ENCODE data around the gene OR5H2.
"Not testable (repeated sequence)": the region's sequence is repeated elsewhere in the genome, so short reads cannot be mapped to it uniquely, and the experiment has no call there.

The OR5H2 gene

DNA sequence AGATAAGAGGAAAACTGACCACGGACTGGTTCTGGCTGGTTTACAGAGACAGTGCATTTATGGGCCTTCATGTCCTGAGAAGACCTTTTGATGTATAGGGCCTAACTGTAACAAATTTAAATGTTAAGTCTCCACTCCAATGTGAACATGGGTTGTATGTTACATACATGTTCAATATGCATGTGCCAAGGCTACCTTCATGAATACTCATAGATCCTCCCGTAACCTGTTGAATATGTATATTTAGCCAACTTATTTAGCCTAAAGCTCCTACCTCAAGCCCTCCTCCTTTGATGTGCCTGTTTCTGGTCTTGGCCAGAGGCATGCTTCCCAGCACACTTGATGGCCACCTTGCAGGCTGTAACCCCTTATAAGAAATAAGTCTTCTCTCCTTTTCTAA is at the start of gene OR5H2:
TSS of gene OR5H2 (plus strand) at position 301 of the 400 bp plus-strand sequence. CDS start 398 bp downstream, outside the sequence.
- DNase-seq (ENCODE audit: low spot score): no peak

DNA sequence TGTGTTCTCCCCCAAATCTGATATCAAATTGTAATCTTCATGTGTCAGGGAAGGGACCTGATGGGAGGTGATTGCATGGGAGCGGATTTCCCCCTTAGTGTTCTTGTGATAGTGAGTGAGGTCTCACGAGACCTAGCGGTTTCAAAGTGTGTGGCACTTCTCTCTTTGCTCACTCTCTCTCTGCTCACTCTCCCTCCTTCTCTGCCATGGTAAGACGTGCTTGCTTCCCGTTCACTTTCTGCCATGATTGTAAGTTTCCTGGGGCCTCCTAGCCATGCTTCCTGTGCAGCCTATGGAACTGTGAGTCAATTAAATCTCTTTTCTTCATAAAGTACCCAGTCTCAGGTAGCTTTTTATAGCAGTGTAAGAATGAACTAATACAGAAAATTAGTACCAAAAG is 48.8 kb upstream of the OR5H2 start:
- DNase-seq (ENCODE audit: low spot score): no peak

DNA sequence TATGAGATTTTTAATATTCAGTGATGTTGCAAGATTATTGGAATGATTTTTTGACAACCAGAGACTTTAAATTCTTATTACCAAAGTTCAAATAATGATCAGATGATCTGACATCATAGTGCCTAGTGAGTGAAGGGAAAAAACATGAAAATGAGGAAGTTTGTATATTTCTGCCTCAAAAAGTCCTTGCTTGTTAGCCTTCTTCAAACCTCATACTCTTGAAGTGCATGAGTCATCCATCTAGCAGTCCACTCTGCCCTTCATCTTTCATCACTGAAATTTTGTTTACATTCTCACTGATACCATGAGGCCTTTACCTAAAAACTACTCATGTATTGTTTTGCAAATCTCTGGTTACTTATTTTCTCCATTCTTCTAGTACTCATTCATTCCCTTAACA is 42.2 kb upstream of the OR5H2 start:
- no peak for DNase-seq (ENCODE audit: low spot score)

DNA sequence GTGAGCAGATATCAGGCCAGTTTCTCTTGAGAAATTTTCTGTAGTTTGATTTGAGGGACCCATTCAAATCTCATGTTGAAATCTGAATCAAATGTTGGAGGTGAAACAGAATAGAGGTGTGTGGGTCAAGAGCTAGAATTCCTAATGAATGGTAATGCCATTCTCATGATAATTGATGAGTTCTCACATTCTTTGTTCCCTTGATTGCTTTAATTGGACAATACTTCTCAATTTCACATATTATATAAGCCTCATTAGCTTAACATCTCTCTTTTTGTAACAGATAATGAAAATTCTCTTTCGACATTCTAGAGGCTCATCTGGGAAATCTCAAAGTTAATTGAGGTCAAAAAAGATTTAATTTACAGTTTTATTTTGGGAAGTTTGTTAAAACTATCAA is 40.1 kb upstream of the OR5H2 start:
- DNase-seq (ENCODE audit: low spot score): no peak

DNA sequence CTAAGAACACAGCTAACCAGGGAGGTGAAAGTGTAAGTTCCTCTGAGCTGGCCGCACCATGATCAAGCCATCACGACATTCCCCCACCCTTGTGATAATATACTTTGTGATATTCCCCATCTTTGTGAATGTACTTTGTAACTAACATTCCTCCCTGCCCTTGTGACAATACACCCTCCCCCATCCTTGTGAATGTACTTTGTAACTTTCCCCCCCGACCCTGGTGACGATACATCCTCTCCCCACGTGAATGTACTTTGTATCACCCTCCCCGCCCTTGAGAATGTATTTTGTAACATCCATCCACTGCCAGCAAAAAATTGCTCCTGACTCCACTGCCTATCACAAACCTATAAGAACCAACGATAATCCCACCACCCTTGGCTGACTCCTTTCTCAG is 38.5 kb upstream of the OR5H2 start:
- DNase-seq (ENCODE audit: low spot score): no peak

DNA sequence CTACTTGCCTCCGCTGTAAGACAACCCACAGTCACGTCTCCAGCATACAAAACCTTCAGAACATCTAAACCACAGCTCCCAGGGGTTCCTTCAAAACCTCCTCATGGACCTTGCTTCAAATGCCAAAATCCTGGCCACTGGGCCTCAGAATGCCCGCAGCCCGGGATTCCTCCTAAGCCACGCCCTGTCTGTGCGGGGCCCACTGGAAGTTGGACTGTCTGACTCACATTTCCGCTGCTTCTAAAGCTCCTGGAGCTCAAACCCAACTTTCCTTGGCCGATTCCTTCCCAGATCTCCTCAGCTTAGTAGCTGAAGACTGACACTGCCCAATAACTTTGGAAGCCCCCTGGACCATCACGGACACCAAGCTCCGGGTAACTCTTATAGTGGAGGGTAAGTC is 36.2 kb upstream of the OR5H2 start:
- DNase-seq (ENCODE audit: low spot score): no peak

DNA sequence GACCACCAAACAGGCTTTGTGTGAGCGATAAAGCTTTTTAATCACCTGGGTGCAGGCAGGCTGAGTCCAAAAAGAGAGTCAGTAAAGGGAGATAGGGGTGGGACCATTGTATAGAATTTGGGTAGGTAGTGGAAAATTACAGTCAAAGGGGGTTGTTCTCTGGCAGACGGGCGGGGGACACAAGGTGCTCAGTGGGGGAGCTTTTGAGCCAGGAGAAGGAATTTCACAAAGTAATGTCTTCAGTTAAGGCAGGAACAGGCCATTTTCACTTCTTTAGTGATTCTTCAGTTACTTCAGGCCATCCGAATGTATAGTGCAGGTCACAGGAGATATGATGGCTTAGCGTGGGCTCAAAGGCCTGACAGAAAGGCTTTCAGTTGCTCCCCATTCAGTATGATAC is 26.3 kb upstream of the OR5H2 start:
- DNase-seq (ENCODE audit: low spot score): not testable (repeated sequence)

DNA sequence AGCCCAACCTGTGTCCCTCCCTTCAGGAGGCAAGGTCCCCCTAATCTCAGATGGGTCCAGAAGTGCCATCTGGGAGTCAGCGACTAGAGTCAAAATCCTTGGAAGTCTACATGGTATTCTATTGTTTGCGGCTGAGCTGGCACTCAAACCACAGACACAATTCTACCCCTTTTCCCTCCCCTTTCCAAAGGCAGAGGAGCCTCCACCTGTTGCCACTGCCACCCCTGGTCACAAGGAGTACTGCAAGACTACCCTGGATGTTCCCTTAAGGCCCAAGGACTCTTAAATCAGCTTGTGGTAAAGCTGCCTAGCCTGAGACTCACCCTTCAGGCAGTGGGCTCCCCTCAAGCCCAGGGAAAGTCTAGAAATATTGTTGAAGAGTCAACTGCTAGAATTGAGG is 22.6 kb upstream of the OR5H2 start:
- DNase-seq (ENCODE audit: low spot score): no peak

DNA sequence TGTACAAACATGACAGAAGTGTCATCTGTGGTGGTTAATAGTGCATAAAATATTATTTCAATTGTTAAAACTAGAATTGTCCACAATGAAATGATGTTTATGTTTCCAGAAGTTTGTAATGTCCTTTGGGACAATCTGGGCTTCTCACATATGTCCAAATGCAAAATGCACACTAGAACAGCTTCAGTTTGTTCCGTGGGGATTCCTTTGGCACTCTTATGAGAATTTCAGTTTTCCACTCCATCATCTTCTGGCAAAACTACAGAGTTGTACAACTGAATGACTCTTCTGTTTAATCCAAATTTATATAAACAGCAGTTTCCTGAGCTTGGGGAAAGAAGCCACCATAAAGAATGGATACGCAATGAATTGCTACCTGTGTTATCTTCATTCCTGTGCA is 20.3 kb upstream of the OR5H2 start:
- no peak for DNase-seq (ENCODE audit: low spot score)

DNA sequence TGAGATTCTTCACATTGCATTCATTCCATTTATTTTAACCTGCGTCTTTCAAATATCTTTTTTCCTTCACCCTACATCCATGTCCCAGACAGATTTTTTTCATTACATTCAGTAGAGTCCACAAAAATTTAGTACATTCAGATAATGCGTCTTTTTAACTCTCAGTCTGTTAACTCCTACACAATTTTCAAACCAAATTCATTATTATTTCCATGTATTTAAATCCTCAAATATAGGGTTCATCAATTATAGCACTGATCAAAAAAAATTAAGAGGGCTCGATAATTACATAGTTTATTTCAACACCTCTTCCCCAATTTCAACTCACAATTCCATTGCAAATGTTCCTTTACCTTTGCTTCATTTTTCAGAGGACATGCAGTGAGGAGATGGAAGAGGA is 18.4 kb upstream of the OR5H2 start, which contains the start of gene OR5H6:
TSS of gene OR5H6 (plus strand) at position 301 of the 400 bp plus-strand sequence. CDS start at position 390, 89 bp downstream.
- DNase-seq (ENCODE audit: low spot score): no peak

DNA sequence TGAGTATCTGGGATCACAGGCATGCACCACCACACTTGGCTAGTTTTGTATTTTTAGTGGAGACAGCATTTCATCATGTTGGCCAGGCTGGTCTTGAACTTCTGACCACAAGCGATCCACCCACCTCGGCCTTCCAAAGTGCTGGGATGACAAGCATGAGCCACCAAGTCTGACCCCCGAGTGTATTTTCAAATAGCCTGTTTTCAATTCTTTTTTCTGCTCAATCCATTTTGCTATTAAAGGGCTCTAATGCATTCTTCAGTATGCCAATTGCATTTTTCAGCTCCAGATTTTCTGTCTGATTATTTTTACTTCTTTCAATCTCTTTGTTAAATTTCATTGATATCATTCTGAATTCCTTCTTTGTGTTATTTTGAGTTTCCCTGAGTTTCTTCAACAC is 12.5 kb upstream of the OR5H2 start:
- DNase-seq (ENCODE audit: low spot score): no peak

DNA sequence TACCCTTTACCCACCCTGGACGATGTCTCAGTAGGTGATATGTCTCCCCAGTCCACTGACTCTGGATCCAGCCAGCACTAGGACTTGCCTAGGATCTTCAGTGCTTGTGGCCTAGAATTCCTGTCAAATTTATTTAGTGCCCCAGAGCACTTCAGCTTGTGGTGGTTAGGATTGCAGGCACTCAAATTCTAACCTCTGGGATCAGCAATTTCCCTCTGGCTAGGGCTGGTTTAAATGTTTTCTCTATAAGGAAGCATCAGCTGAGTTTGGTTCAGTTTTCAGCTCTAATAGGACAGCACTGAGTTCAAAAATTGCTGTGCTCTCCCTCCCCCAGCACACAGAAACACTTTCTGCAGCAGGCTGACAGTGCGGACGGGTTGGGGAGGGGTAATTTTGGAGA is 10.2 kb upstream of the OR5H2 start:
- DNase-seq (ENCODE audit: low spot score): no peak

DNA sequence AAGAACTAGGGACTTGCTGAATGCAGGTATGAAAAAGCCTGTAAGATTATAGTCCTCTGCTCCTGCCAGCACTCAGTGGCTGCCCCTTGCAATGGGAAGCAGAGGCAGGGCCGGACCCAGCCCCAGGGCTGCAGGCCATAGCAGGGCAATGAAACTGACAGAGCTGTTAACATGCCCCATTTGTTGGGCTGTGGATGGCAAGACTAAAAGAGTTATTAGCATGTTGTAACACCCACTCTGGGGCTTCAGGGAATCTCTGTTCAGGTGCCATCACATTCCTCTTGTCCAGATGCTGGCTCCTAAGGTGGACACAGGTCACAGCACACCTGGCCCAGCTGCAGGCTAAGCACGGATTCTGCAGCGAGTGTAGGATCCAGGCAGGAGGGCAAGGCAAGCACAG is 7.4 kb upstream of the OR5H2 start:
- no peak for DNase-seq (ENCODE audit: low spot score)

DNA sequence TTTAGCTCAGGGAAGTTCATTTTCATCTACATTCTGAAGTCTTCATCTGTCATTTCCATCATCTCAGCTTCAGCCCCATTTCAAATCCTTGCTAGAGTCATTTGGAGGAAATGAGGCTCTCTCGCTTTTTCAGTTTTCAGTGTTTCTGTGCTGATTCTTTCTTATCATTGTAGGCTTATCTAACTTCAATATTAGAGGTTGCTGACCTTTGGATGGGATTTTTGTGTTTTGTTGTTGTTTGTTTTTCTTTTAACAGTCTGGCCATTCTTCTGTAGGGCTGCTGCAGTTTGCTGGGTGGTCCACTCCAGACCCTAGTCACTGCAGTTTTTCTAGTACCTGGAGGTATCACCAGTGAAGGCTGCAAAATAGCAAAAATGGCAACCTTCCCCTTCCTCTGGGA is 8.6 kb downstream of the OR5H2 start:
- DNase-seq (ENCODE audit: low spot score): no peak

DNA sequence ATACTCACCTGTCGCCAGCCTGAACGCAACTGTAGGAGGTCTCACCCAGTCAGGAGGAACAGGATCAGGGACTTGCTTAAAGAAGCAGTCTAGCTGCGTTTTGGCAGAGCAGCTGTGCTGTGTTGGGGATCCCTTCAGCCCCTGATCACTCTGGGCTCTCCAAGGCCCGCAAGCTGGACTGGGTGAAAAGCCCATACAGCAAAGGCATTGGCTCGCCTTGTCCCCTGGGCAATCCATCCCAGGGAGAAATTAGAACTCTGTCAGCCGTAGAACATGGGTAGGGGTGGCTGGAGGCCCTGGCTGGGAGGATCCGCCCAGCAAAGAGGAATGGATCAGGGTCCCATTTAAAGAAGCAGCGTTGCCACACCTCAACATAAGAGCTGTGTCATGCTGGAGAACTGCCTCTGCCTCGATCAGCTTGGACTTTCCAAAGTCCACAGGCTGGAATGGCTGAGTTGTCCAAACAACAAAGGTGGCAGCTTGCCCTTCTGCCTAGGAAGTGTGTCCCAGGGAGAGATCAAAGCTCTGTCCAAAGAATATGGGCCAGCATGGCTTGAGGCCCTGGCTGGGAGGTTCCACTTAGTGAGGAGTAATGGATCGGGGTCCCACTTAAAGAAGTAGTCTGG is 9.1 kb downstream of the OR5H2 start:
- DNase-seq (ENCODE audit: low spot score): no peak

DNA sequence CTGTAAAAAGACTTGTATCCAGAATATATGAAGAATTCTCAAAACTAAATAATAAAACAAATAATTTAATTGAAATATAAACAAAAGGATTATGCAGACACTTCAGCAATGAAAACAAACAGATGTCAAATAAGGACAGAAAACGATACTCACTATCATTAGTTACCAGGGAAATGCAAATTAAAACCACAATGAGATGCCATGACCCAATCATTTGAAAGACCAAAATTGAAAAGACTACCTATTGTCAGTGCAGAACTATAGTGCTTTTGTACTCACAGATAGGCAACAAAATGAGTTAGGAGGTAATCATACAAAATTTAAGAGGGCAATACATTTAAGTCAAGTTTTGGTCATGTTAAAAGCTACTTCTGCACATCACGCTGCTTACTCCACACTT is 39.8 kb downstream of the OR5H2 start:
- no peak for DNase-seq (ENCODE audit: low spot score)

DNA sequence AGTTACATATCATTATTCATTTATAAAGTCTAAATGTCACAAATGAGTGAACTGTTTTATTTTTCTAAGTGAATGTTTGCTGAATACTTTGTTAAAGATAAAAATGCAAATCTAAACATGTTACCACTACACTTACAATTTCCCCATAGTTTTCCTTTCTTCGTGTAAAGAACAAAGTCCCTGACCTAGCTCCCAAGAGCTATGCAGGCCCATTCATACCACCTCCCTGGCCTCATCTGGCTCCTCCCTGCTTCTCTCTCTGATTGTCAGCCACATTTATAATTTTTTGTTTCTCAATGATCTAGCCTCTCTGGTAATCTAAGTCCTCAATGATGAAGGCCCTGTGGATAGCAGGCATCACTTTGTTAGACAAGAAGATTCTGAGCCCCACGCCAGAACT is 40.4 kb downstream of the OR5H2 start:
- no peak for DNase-seq (ENCODE audit: low spot score)

DNA sequence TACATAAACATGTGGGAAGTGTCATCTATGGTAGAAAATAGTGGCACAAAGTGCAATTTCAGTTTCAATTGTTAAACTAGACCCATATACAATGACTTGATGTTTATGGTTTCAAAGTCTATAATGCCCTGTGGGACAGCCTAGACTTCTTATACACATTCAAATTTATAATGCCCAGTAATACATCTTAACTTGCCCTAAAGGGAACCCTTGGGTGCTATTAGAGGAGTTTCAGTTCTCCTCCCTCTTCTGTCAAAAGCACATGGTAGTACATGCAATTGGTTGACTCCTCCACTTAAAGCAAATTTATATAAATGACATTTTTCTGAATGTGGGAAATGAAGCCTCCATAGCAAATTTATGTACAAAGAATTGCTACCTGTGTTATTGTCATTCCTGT is 41.1 kb downstream of the OR5H2 start:
- DNase-seq (ENCODE audit: low spot score): no peak

DNA sequence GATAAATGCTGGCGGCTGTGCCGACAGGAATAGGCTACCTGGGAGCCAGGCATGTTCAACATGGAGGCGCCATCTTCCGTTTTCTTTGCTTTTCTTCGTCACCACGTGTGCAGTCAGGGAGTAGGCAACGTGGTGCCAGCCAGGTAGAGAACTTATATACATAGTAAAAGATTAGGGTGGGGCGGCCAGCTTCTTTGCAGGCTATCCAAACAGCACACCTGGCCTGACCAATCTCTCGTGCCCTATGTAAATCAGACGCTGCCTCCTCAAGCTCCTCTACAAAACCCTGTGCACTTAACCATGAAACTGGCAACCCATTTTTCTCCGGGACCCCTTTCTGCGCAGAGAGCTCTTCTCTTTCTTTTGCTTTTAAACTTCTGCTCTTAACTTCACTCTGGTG is 42.8 kb downstream of the OR5H2 start:
- DNase-seq (ENCODE audit: low spot score): no peak

DNA sequence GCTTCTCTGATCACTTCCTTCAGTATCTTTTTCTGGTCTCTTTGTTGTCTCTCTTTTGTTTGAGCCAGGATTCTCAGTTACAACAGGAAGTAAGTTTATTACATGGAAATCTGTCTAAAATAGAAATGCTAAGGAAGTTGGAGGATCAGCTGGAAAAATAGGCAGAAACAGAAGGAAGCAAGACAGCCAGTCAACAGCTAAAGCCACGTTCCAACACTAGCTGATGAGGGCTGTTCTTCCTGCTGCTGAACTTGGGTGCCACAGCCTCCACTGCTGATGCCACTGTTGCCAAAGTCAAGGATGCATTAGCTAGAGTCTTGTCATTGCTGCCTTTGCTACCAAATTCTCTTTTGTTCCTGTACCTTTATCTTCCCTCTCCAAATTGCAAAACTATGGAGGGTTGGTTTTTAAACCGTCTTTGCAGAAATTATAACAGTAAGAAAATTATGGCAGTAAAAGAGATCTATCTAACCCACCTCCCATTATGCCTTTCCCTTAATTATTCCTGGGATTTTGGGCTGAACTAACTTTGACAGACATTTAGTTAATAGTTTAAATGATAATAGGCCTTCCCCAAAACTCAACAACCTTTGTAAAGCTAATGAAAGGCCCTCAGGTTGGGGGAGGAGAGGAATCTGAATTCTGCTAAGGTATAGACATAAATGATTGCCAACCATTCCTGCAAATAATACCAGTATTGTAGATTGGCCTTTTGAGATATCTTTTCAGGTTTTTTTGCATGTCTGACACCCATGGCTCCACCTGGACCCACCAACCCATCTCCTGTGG is 44.0 kb downstream of the OR5H2 start:
- peak; percentile 6 for DNase-seq (ENCODE audit: low spot score)

DNA sequence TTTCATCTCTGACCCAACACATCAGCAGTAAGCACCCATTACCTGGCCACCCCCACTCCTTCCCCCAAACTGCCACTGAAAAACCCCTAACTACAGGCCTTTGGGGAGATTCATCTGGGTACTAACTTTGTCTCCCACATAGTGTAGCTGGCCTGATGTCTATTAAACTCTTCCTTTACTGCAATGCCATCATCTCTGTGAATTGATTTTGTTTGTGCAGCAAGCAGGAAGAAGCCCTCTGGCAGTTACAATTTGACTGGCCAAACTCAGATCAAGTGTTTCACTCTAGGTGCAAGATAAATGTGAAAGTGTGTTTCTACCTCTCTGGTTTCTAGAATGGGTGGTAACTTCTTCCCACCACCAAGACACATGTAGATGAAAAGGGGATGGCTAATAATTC is 44.6 kb downstream of the OR5H2 start:
- no peak for DNase-seq (ENCODE audit: low spot score)

DNA sequence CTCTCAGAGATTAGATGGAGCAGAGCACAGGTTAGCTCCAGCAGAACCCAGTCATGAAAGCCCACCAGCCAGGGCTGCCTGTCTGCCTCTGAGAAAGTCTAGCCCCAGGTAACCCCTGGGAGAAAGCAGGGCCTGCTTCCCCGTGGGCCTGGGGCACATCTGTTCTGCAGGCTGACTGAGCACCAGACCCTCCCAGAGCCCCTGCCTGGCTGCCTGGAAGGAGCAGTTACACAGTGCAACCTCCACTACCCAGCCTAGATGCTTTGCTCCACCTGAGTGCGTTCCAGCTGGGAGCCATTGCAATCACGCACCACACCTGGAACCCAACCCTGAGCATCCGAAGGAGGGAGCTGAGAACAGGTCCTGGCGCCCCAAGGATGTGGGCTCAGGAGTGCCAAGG is 46.6 kb downstream of the OR5H2 start:
- DNase-seq (ENCODE audit: low spot score): no peak

DNA sequence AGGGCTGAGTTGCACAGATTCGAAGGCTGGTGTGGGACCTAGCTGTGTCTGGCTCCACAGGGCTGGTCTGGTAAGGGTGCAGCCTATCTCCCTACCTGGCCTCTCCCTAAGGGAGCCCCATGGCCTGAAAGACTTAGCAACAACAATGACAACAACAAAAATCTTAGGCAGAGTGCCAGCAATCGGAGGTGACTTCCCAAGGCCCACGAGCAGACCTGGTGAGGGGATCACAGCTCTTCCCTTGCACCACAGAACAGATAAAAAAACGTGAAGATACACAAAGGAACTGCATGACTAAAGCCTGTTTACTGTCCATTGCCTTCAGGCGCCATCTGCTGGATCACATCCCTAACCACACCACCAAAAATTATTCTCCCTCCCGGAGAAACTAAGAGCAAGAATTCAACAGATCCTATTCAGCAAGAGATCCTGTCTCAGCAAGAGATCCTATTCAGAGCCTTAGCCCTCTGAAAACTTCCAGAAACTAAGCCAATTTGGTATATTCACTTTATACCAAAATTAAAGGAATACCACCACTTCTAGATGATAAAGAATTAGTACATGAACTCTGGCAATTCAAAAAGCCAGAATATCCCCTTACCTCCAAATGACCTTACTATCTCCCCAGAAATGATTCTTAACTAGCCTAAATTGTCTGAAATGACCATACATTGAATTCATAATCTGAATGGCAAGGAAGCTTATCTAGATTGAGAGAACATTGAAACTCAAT is 47.3 kb downstream of the OR5H2 start:
- peak; percentile 38 for DNase-seq (ENCODE audit: low spot score)
